Fibroblast of lung (primary cell): ENCODE data around the gene ZBTB7C.

Experiments used
- CTCF ChIP-seq, 2 donors: IDR thresholded peaks in 1 of 2; conservative IDR thresholded peaks in 1 of 2; 1 replicate in 1 of 2; 2 replicates in 1 of 2; pipeline ENCODE4 v1.5.1; 2011 to 2012; ENCODE audit warnings: low read length in 2 of 2, control low read depth in 1 of 2, inconsistent platforms in 1 of 2, low read depth in 1 of 2, mild to moderate bottlenecking in 1 of 2
- EZH2 ChIP-seq: IDR thresholded peaks from 2 replicates; pipeline ENCODE4 v1.5.1; 2012; ENCODE audit warnings: low read length, control low read depth, mild to moderate bottlenecking; ENCODE audit errors: missing control alignments

- TF ChIP-seq CTCF (conservative IDR thresholded peaks at IDR 0.05 in 1 of 2, IDR thresholded peaks at IDR 0.05 in 1 of 2; ENCODE audit: low read depth in 1 of 2, low read length in 2 of 2), result no peak
- TF ChIP-seq EZH2, result no peak
These were observed 222.3 kb downstream of the ZBTB7C start for GRCh38 chr18:48186861-48187260.
